Liver (tissue), 9 donors: ENCODE data around the gene SEMA4F. TPM values are rescaled to one million over a fixed set of nuclear protein-coding genes. Genes with fewer than 3 reads are reported as not detected.

Experiments used
- DNase-seq: peaks from one replicate; pipeline ENCODE4 v3.0.0-alpha.2; 2017; ENCODE audit warnings: low spot score
- H3K27ac ChIP-seq, 2 donors: one replicate each; pipeline ENCODE4 v1.7.0; 2013; ENCODE audit warnings: inconsistent platforms in 2 of 2, low read length in 2 of 2, control low read depth in 1 of 2, low read depth in 1 of 2, mild to moderate bottlenecking in 1 of 2
- H3K27me3 ChIP-seq, 4 donors: one replicate each; pipeline versions ENCODE4 v1.6.1 to v1.7.0; 2013; ENCODE audit warnings: low read length in 3 of 4, inconsistent platforms in 1 of 4, mild to moderate bottlenecking in 1 of 4, moderate library complexity in 1 of 4; ENCODE audit not compliant: control insufficient read depth in 4 of 4, insufficient read depth in 4 of 4
- H3K36me3 ChIP-seq, 4 donors: one replicate each; pipeline versions ENCODE4 v1.6.1 to v1.7.0; 2013; ENCODE audit warnings: low read length in 3 of 4, mild to moderate bottlenecking in 3 of 4, low read depth in 1 of 4, moderate library complexity in 1 of 4; ENCODE audit not compliant: control insufficient read depth in 4 of 4, insufficient read depth in 3 of 4
- H3K4me1 ChIP-seq, 4 donors: one replicate each; pipeline versions ENCODE4 v1.6.1 to v1.7.0; 2013; ENCODE audit warnings: low read length in 3 of 4, mild to moderate bottlenecking in 3 of 4, moderate library complexity in 1 of 4; ENCODE audit not compliant: control insufficient read depth in 4 of 4, insufficient read depth in 4 of 4
- H3K4me3 ChIP-seq, 3 donors: one replicate each; pipeline versions ENCODE4 v1.6.1 to v1.7.0; 2013; ENCODE audit warnings: low read length in 3 of 3, control low read depth in 1 of 3, low read depth in 1 of 3, mild to moderate bottlenecking in 1 of 3
- H3K9ac ChIP-seq, 2 donors: one replicate each; pipeline ENCODE4 v1.7.0; 2013; ENCODE audit warnings: low read length in 2 of 2, mild to moderate bottlenecking in 2 of 2, moderate library complexity in 2 of 2, control low read depth in 1 of 2, low read depth in 1 of 2
- H3K9me3 ChIP-seq, 4 donors: one replicate each; pipeline versions ENCODE4 v1.6.1 to v1.7.0; 2013; ENCODE audit warnings: low read length in 3 of 4; ENCODE audit not compliant: control insufficient read depth in 4 of 4
- EGR1 ChIP-seq, 2 donors: IDR thresholded peaks; 2 replicates each; pipeline ENCODE4 v1.6.1; 2016 to 2018; ENCODE audit warnings: antibody characterized with exemption in 2 of 2, low read depth in 2 of 2
- FOXA1 ChIP-seq: IDR thresholded peaks from 2 replicates; pipeline ENCODE4 v1.6.1; 2016; ENCODE audit warnings: antibody characterized with exemption
- FOXA2 ChIP-seq: IDR thresholded peaks from 2 replicates; pipeline ENCODE4 v1.6.1; 2016; ENCODE audit warnings: antibody characterized with exemption
- GABPA ChIP-seq, 2 donors: IDR thresholded peaks in 1 of 2; conservative IDR thresholded peaks in 1 of 2; 2 replicates each; pipeline ENCODE4 v1.6.1; 2016; ENCODE audit warnings: antibody characterized with exemption in 2 of 2, mild to moderate bottlenecking in 1 of 2, moderate library complexity in 1 of 2
- HNF4A ChIP-seq, 2 donors: conservative IDR thresholded peaks; 2 replicates each; pipeline ENCODE4 v1.6.1; 2016; ENCODE audit warnings: antibody characterized with exemption in 2 of 2, mild to moderate bottlenecking in 2 of 2
- HNF4G ChIP-seq: IDR thresholded peaks from 2 replicates; pipeline ENCODE4 v1.6.1; 2016; ENCODE audit warnings: antibody characterized with exemption
- JUND ChIP-seq, 2 donors: IDR thresholded peaks; 2 replicates each; pipeline ENCODE4 v1.6.1; 2016; ENCODE audit warnings: antibody characterized with exemption in 2 of 2
- NR2F2 ChIP-seq: IDR thresholded peaks from 2 replicates; pipeline ENCODE4 v1.6.1; 2016; ENCODE audit warnings: antibody characterized with exemption
- RAD21 ChIP-seq, 2 donors: IDR thresholded peaks; 2 replicates each; pipeline ENCODE4 v1.6.1; 2016; ENCODE audit warnings: antibody characterized with exemption in 2 of 2, mild to moderate bottlenecking in 2 of 2
- RXRA ChIP-seq, 2 donors: IDR thresholded peaks; 2 replicates each; pipeline ENCODE4 v1.6.1; 2017 to 2018; ENCODE audit warnings: antibody characterized with exemption in 2 of 2, mild to moderate bottlenecking in 1 of 2
- SP1 ChIP-seq: IDR thresholded peaks from 2 replicates; pipeline ENCODE4 v1.6.1; 2018; ENCODE audit warnings: antibody characterized with exemption, mild to moderate bottlenecking
- TAF1 ChIP-seq: conservative IDR thresholded peaks from 2 replicates; pipeline ENCODE4 v1.6.1; 2016; ENCODE audit warnings: antibody characterized with exemption, mild to moderate bottlenecking
- YY1 ChIP-seq: IDR thresholded peaks from 2 replicates; pipeline ENCODE4 v1.6.1; 2016; ENCODE audit warnings: antibody characterized with exemption, mild to moderate bottlenecking
- WGBS: extraction: QIAGEN DNeasy Blood & Tissue Kit; methylation state at CpG from one replicate; pipeline ENCODE4 v1.1.7; 2013; 5-methylcytosine and 5-hydroxymethylcytosine counted together
- polyA plus RNA-seq, 2 donors: library from polyadenylated mRNA; stranded (reverse) in 1 of 2; unstranded in 1 of 2; fragments of 200-250 nt in 1 of 2; fragments of >200 nt in 1 of 2; fragmentation: Nextera tagmentation in 1 of 2; extraction: Ambion mirVana in 1 of 2; gene quantifications; one replicate each; pipeline versions ENCODE4 v1.2.1 to v1.2.3, GENCODE V29; 2013 to 2015
- total RNA-seq, 2 donors: library from RNA; depleted of rRNA; stranded (reverse); fragments of >200 nt; gene quantifications; one replicate each; pipeline ENCODE4 v1.2.3, GENCODE V29; 2014
- TF ChIP-seq, protein P1 (sequence below): IDR thresholded peaks from 2 replicates; pipeline ENCODE4 v1.6.1; 2016; ENCODE audit warnings: antibody characterized with exemption
- TF ChIP-seq, protein P2 (sequence below): IDR thresholded peaks from 2 replicates; pipeline ENCODE4 v1.6.1; 2016; ENCODE audit warnings: antibody characterized with exemption
- TF ChIP-seq, protein P3 (sequence below): IDR thresholded peaks from 2 replicates; pipeline ENCODE4 v1.6.1; 2016; ENCODE audit warnings: antibody characterized with exemption
- TF ChIP-seq, protein P4 (sequence below): IDR thresholded peaks from 2 replicates; pipeline ENCODE4 v1.6.1; 2016; ENCODE audit warnings: antibody characterized with exemption, mild to moderate bottlenecking
- TF ChIP-seq, protein P5 (sequence below): fragments of 150-350 bp; IDR thresholded peaks from 2 replicates; pipeline ENCODE4 v1.5.1; 2017; ENCODE audit warnings: improper control_type of control experiment, low read depth, low read length; ENCODE audit not compliant: missing input control
- donor health status: healthy.
- donor health status: healthy.
- donor health status: healthy.
- donor health status: healthy.
- donor health status: healthy.

Gene SEMA4F
- total and polyA plus RNA-seq, 4 donors, result 0.57 to 1.1 (median 0.96) TPM

DNA sequence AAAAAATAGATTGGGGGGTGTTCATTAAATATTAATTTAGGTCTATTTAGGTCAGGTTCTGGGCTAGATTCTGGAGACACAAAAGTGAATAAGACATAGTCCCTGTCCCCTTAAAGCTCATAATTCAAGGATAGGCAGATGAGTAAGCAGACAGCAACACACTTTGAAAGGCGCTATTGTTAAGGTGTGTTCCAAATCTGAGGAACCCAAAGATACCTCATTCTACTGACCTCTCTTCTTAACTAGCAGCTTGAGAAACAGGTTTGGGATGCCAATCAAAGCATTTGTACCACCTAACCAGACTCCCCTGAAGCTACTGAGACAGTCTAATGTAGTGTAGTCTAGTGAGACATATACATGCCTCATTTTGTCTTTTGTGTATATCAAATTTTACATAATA lies 34.8 kb downstream of the SEMA4F start:
- Histone ChIP-seq H3K27ac (no peak overlapping the region), H3K4me1 (no peaks in the 10 kb centered on the region), H3K4me3 (no peak overlapping the region), H3K27me3 (peaks cover 0 to 8% (median 0%) of the 10 kb centered on the region in 4 donors), H3K9ac (no peak overlapping the region), H3K9me3 (no peaks in the 10 kb centered on the region), H3K36me3 (no peaks in the 10 kb centered on the region)
- TF ChIP-seq EGR1 (IDR thresholded peaks at IDR 0.05; ENCODE audit: low read depth in 2 of 2) (no peak), HNF4A (conservative IDR thresholded peaks at IDR 0.05) (no peak), NR2F2 (no peak)
- TF ChIP-seq, protein P1, sequence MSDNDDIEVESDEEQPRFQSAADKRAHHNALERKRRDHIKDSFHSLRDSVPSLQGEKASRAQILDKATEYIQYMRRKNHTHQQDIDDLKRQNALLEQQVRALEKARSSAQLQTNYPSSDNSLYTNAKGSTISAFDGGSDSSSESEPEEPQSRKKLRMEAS, result no peak
- TF ChIP-seq, protein P2, sequence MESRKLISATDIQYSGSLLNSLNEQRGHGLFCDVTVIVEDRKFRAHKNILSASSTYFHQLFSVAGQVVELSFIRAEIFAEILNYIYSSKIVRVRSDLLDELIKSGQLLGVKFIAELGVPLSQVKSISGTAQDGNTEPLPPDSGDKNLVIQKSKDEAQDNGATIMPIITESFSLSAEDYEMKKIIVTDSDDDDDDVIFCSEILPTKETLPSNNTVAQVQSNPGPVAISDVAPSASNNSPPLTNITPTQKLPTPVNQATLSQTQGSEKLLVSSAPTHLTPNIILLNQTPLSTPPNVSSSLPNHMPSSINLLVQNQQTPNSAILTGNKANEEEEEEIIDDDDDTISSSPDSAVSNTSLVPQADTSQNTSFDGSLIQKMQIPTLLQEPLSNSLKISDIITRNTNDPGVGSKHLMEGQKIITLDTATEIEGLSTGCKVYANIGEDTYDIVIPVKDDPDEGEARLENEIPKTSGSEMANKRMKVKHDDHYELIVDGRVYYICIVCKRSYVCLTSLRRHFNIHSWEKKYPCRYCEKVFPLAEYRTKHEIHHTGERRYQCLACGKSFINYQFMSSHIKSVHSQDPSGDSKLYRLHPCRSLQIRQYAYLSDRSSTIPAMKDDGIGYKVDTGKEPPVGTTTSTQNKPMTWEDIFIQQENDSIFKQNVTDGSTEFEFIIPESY, result no peak
- TF ChIP-seq, protein P3, sequence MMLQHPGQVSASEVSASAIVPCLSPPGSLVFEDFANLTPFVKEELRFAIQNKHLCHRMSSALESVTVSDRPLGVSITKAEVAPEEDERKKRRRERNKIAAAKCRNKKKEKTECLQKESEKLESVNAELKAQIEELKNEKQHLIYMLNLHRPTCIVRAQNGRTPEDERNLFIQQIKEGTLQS, result no peak
- DNase-seq, result no peak
- WGBS, result 94% methylated on average over 1 of the region's 1 CpG

DNA sequence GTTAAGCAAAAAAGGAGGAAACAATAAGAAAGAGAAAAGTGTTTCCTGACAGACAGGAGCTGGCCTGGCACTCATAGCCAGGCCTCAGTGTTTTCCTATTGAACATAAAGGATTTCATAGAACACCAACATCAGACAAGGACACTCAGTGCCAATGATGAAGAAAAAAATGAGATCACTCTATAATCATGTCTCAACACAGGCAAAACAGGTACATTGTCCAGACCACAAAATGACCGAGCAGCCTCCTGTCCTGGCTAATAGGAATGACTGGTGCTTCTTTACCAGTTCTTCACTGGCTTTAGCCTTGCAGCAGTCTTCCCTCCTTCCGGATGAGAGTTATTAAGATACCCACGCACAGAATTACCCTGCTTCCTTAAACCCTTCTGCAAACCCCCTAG lies 35.6 kb downstream of the SEMA4F start:
- Histone ChIP-seq H3K9ac (no peak overlapping the region), H3K4me3 (no peak overlapping the region), H3K27ac (no peak overlapping the region), H3K9me3 (no peaks in the 10 kb centered on the region), H3K4me1 (no peaks in the 10 kb centered on the region), H3K36me3 (no peaks in the 10 kb centered on the region), H3K27me3 (peaks cover 0 to 8% (median 0%) of the 10 kb centered on the region in 4 donors)
- 72% methylated on average over 3 of the region's 3 CpGs for WGBS
- TF ChIP-seq GABPA (IDR thresholded peaks at IDR 0.05 in 1 of 2, conservative IDR thresholded peaks at IDR 0.05 in 1 of 2), result no peak
- no peak for TF ChIP-seq YY1
- no peak for TF ChIP-seq SP1
- TF ChIP-seq FOXA2, result no peak
- TF ChIP-seq NR2F2, result no peak
- TF ChIP-seq, protein P2, result no peak
- TF ChIP-seq, protein P3, result no peak
- TF ChIP-seq, protein P1, result no peak
- TF ChIP-seq, protein P4, sequence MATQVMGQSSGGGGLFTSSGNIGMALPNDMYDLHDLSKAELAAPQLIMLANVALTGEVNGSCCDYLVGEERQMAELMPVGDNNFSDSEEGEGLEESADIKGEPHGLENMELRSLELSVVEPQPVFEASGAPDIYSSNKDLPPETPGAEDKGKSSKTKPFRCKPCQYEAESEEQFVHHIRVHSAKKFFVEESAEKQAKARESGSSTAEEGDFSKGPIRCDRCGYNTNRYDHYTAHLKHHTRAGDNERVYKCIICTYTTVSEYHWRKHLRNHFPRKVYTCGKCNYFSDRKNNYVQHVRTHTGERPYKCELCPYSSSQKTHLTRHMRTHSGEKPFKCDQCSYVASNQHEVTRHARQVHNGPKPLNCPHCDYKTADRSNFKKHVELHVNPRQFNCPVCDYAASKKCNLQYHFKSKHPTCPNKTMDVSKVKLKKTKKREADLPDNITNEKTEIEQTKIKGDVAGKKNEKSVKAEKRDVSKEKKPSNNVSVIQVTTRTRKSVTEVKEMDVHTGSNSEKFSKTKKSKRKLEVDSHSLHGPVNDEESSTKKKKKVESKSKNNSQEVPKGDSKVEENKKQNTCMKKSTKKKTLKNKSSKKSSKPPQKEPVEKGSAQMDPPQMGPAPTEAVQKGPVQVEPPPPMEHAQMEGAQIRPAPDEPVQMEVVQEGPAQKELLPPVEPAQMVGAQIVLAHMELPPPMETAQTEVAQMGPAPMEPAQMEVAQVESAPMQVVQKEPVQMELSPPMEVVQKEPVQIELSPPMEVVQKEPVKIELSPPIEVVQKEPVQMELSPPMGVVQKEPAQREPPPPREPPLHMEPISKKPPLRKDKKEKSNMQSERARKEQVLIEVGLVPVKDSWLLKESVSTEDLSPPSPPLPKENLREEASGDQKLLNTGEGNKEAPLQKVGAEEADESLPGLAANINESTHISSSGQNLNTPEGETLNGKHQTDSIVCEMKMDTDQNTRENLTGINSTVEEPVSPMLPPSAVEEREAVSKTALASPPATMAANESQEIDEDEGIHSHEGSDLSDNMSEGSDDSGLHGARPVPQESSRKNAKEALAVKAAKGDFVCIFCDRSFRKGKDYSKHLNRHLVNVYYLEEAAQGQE, result no peak
- no peak for TF ChIP-seq RXRA (IDR thresholded peaks at IDR 0.05)
- TF ChIP-seq, protein P5, sequence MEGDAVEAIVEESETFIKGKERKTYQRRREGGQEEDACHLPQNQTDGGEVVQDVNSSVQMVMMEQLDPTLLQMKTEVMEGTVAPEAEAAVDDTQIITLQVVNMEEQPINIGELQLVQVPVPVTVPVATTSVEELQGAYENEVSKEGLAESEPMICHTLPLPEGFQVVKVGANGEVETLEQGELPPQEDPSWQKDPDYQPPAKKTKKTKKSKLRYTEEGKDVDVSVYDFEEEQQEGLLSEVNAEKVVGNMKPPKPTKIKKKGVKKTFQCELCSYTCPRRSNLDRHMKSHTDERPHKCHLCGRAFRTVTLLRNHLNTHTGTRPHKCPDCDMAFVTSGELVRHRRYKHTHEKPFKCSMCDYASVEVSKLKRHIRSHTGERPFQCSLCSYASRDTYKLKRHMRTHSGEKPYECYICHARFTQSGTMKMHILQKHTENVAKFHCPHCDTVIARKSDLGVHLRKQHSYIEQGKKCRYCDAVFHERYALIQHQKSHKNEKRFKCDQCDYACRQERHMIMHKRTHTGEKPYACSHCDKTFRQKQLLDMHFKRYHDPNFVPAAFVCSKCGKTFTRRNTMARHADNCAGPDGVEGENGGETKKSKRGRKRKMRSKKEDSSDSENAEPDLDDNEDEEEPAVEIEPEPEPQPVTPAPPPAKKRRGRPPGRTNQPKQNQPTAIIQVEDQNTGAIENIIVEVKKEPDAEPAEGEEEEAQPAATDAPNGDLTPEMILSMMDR, result no peak
- no peak for TF ChIP-seq HNF4G
- no peak for TF ChIP-seq RAD21 (IDR thresholded peaks at IDR 0.05)
- TF ChIP-seq EGR1 (IDR thresholded peaks at IDR 0.05; ENCODE audit: low read depth in 2 of 2), result no peak
- TF ChIP-seq JUND (IDR thresholded peaks at IDR 0.05), result no peak
- TF ChIP-seq FOXA1, result no peak
- no peak for TF ChIP-seq HNF4A (conservative IDR thresholded peaks at IDR 0.05)
- no peak for TF ChIP-seq TAF1
- no peak for DNase-seq
